ENCODE results near the gene SNX15. TPM values are rescaled to one million over a fixed set of nuclear protein-coding genes. Genes with fewer than 3 reads are reported as not detected.
A peak's percentile ranks its signal among the peaks of the same experiment; 100 is the strongest.
"Not testable (repeated sequence)": the region's sequence is repeated elsewhere in the genome, so short reads cannot be mapped to it uniquely, and the experiment has no call there.

The SNX15 gene, protein sequence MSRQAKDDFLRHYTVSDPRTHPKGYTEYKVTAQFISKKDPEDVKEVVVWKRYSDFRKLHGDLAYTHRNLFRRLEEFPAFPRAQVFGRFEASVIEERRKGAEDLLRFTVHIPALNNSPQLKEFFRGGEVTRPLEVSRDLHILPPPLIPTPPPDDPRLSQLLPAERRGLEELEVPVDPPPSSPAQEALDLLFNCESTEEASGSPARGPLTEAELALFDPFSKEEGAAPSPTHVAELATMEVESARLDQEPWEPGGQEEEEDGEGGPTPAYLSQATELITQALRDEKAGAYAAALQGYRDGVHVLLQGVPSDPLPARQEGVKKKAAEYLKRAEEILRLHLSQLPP
- polyA plus RNA-seq (2012; ENCODE audit: insufficient read depth, insufficient read length) = not detected

GRCh38 chr11:65027213-65028067 lies at the start of gene SNX15:
TSS of gene SNX15 (plus strand) at chr11:65027439. CDS start at chr11:65027538, 99 bp downstream.
- DNase-seq (ENCODE audit: low read depth, low spot score) = peak; percentile 96
- peak within 1 kb of the TSS; percentile 56 for H3K4me3 ChIP-seq (ENCODE audit: low read length)

GRCh38 chr11:64983339-64983738 lies 43.9 kb upstream of the SNX15 start:
- H3K4me3 ChIP-seq (ENCODE audit: low read length); DNase-seq (ENCODE audit: low read depth, low spot score): not testable (repeated sequence)

GRCh38 chr11:64987998-64988854 lies 39.0 kb upstream of the SNX15 start:
- H3K4me3 ChIP-seq (ENCODE audit: low read length) = no peak overlapping the region
- DNase-seq (ENCODE audit: low read depth, low spot score) = no peak

GRCh38 chr11:64989416-64989815 lies 37.8 kb upstream of the SNX15 start:
- no peak for DNase-seq (ENCODE audit: low read depth, low spot score)
- H3K4me3 ChIP-seq (ENCODE audit: low read length) = no peak overlapping the region

GRCh38 chr11:64990222-64990923 lies 36.9 kb upstream of the SNX15 start:
- H3K4me3 ChIP-seq (ENCODE audit: low read length) = no peak overlapping the region
- DNase-seq (ENCODE audit: low read depth, low spot score) = no peak

DNA sequence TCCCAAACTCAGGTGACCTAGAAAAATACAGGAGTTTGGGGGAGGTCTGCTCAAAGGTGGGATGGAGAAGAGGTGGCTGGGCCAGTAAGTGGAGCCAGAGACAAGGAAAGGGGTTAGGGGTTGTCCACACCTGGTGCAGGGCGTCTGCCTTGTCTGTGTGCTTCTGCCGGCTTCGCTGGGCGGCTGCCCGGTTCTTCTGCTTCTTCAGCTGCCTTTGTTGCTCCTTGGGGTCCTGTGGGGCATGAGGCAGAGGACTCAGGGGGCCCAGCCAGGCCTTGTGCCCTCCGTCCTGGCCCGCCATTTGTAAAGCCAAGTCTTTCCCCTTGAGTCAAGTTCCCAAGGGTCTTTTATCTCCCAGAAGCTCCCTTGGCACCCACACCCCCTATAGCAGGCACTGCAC lies 32.9 kb upstream of the SNX15 start:
- DNase-seq (ENCODE audit: low read depth, low spot score) = no peak
- no peak overlapping the region for H3K4me3 ChIP-seq (ENCODE audit: low read length)

DNA sequence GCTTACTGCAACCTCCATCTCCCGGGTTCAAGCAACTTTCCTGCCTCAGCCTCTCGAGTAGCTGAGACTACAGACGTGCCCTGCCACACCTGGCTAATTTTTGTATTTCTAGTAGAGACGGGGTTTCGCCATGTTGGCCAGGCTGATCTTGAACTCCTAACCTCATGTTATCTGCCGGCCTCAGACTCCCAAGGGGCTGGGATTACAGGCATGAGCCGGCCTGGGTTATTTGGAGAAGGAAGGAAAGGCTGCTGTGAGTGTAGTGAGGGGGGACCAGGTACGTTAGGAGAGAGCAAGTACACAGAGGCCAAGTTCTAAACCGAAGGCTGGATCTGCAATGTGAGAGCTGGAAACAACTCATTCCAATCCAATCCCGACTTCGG lies 30.9 kb upstream of the SNX15 start:
- no peak for DNase-seq (ENCODE audit: low read depth, low spot score)
- H3K4me3 ChIP-seq (ENCODE audit: low read length) = no peak overlapping the region

GRCh38 chr11:64996710-64997380 lies 30.4 kb upstream of the SNX15 start, which contains the start of gene BATF2:
TSS of gene BATF2 (minus strand) at chr11:64996971. CDS start at chr11:64996914, 57 bp downstream.
- no peak for DNase-seq (ENCODE audit: low read depth, low spot score)
- H3K4me3 ChIP-seq (ENCODE audit: low read length) = no peak within 1 kb of the TSS

DNA sequence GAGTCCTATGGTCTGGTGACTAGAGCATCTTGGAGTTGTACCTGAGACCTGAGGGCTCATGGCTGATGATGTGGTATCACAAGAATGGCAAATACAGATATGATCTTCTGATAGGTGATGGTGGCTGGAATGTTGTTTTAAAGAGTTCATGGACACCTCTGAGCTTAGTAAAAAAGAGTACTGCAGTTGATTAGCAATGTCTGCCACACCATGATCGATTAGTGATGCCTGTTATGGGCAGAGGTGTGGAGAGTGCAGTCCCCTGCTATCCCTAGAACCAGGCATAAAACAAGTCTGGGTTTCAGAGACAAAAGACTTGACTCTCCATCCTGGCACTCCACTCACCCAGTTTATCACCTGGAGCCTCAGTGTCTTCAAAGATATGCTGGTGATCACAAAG lies 29.1 kb upstream of the SNX15 start:
- no peak overlapping the region for H3K4me3 ChIP-seq (ENCODE audit: low read length)
- no peak for DNase-seq (ENCODE audit: low read depth, low spot score)

DNA sequence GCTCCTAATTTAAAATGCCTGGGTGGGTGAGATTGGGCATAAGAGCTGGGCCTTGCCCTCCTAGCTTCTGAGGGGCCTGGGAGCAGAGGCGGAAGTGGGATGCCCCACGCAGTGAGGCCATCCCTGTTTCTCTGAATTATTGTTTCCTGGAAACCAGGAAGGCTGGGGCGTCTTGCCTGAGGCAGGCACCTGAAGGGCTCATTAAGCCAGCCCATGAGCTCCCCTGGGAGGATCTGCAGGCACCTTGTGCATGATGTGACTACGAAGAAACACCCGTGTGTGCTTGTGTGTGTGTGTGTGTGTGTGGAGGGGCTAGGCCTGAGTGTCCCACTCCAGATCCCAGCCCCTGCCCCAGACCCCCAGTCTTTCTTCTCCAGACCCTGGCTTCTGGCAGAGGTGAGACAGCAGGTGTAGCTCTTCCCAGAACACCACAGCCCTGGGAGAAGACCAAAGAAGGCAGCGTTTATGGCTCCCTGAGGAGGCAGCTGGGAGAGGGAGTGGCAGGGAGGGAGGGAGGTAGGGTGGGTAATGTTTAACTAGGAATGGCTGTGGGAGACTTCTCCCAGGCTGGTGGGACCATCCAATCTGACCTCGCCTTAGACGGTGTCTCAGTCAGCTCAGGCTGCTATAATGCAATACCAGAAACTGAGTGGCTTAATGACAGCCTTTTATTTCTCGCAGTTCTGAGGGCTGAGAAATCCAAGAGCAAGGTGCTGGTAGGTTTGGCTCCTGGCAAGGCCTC lies 28.4 kb upstream of the SNX15 start:
- no peak for DNase-seq (ENCODE audit: low read depth, low spot score)
- H3K4me3 ChIP-seq (ENCODE audit: low read length) = no peak overlapping the region

DNA sequence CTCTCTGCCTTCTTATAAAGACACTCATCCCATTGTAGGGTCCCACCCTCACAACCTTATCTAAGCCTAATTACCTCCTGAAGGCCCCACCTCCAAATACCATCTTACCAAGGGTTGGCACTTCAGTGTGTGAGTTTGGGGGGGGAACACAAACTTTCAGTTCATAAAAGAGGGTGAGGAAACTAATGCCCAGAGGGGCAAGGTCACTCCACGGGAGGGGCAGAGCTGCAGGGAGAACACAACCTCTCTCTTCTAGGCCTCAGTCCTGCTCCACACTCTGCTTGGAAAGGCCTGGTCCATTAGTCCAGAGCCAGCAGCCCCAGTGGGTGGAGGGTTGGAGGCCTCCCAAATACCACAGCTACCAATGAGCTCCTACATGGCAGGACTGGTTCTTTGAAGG lies 27.8 kb upstream of the SNX15 start:
- H3K4me3 ChIP-seq (ENCODE audit: low read length) = no peak overlapping the region
- no peak for DNase-seq (ENCODE audit: low read depth, low spot score)

DNA sequence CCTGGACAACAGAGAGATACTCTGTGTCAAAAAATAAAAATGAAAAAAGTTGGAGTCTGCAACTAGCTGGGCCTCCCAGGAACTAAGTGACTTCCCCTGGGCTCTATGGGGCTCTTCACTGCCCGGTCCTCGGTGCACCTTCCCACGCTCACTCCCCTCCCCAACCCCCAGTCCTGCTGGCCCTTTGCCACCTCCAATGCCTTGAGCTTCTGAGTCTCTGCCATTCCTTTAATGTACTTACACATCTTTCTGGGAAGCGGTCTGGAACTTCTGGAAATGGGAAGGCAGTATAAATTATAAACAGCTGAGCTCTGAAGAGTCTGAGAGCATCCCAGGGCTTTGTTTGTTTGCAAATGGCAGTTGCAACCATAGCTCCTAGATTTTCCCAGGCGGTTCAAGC lies 24.5 kb upstream of the SNX15 start:
- H3K4me3 ChIP-seq (ENCODE audit: low read length) = no peak overlapping the region

GRCh38 chr11:65003282-65003681 lies 24.0 kb upstream of the SNX15 start:
- no peak for DNase-seq (ENCODE audit: low read depth, low spot score)
- no peak overlapping the region for H3K4me3 ChIP-seq (ENCODE audit: low read length)

More for the DNA sequence above, 24.5 kb upstream of the SNX15 start:
- DNase-seq (ENCODE audit: low read depth, low spot score) = no peak

DNA sequence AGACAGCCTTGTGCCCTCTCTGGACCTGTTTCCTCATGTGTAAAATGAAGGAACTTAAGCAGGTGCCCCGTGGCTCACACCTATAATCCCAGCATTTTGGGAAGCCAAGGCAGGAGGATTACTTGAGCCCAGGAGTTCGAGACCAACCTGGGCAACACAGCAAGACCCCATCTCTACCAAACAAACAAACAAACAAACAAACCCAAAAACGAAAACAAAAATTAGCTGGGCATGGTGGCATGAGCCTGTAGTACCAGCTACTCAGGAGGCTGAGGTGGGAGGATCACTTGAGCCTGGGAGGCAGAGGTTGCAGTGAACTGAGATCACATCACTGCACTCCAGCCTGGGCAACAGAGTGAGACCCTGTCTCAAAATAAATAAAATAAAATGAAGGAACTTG lies 23.3 kb upstream of the SNX15 start:
- not testable (repeated sequence) for H3K4me3 ChIP-seq (ENCODE audit: low read length); DNase-seq (ENCODE audit: low read depth, low spot score)

GRCh38 chr11:65008016-65008415 lies 19.2 kb upstream of the SNX15 start:
- no peak overlapping the region for H3K4me3 ChIP-seq (ENCODE audit: low read length)
- DNase-seq (ENCODE audit: low read depth, low spot score) = no peak

DNA sequence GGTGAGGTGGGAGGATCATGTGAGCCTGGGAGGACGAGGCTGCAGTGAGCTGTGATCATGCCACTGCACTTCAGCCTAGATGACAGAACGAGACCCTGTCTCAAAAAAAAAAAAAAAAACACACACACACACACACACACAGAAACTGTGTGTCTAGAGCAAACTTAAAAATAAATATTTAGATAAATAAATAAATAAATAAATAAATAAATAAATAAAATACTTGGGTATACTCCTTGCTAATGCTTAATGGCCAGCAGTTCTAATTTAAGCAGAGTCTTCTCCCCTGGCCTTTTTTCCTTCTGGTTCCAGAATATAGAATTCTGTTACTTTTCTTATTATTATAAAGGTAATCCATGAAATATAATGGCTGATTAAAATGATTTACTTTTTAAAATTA lies 18.4 kb upstream of the SNX15 start:
- no peak for DNase-seq (ENCODE audit: low read depth, low spot score)
- H3K4me3 ChIP-seq (ENCODE audit: low read length) = no peak overlapping the region

DNA sequence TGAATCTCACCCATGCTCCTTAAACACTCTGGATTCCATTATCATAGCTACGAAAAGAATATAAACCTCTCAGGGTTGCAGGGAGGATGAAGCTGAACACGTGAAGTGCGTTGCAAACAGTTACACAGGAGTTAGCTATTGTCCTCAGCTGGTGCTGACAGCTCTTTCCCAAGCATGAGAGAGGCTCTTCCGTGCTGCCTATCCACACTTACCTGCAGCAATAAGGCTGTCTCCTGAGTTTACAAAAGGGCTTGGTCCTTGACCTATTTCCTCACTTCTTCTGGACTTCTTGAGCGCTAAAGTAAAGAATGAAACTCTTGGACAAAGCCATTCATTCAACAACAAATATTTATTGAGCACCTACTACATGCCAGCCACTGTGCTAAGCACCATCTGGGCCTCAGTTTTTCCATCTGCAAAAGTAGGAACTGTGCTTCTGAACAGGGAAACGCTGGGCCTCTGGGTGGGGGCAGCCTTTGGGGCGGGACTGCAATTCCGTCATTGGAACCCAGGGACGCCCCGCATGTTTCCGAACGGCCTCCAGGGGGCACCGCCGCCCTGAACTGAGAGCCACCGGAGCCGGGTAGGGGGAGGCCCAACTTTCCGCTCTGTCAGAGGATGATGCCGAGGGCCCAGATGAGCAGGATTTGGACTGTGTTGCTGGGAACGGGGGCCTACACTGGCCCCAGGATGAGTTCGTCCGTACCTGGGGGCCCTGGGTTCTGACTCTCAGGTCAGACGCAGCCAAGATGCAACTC lies 13.9 kb upstream of the SNX15 start:
- DNase-seq (ENCODE audit: low read depth, low spot score) = peak; percentile 85
- peak overlapping the region; percentile 81 for H3K4me3 ChIP-seq (ENCODE audit: low read length)

All from Jurkat, Clone E6-1 (cell line).